Trophoblast cell (in vitro differentiated cells and primary cell): ENCODE measurements around the gene FFAR3.
"Not testable (repeated sequence)": the region's sequence is repeated elsewhere in the genome, so short reads cannot be mapped to it uniquely, and the experiment has no call there.

Experiments used
- DNase-seq, 2 donors: peaks; one replicate each; pipeline ENCODE4 v3.0.0-alpha.2; 2016
- H2AFZ ChIP-seq: 2 replicates; pipeline ENCODE4 v1.6.1; 2013; ENCODE audit warnings: low read length, moderate library complexity, mild to moderate bottlenecking; ENCODE audit not compliant: insufficient read depth, poor library complexity
- H2AK5ac ChIP-seq: 2 replicates; pipeline ENCODE4 v1.6.1; 2013; ENCODE audit warnings: mild to moderate bottlenecking, low read length
- H2BK120ac ChIP-seq: 2 replicates; pipeline ENCODE4 v1.6.1; 2013; ENCODE audit warnings: low read length, mild to moderate bottlenecking, moderate library complexity; ENCODE audit not compliant: insufficient read depth, poor library complexity
- H2BK12ac ChIP-seq: 2 replicates; pipeline ENCODE4 v1.6.1; 2013; ENCODE audit warnings: mild to moderate bottlenecking, low read length, moderate library complexity
- H2BK5ac ChIP-seq: 2 replicates; pipeline ENCODE4 v1.6.1; 2013; ENCODE audit warnings: low read length, low read depth, moderate library complexity, mild to moderate bottlenecking; ENCODE audit not compliant: poor library complexity
- H3K14ac ChIP-seq: 2 replicates; pipeline ENCODE4 v1.6.1; 2013; ENCODE audit warnings: mild to moderate bottlenecking, low read length
- H3K18ac ChIP-seq: 2 replicates; pipeline ENCODE4 v1.6.1; 2013; ENCODE audit warnings: mild to moderate bottlenecking, low read length
- H3K23ac ChIP-seq: 2 replicates; pipeline ENCODE4 v1.6.1; 2013; ENCODE audit warnings: low read length
- H3K27ac ChIP-seq: 2 replicates; pipeline ENCODE4 v1.5.1; 2013; ENCODE audit warnings: low read depth, mild to moderate bottlenecking, inconsistent platforms, low read length, moderate library complexity
- H3K27me3 ChIP-seq: 2 replicates; pipeline ENCODE4 v1.6.1; 2013; ENCODE audit warnings: inconsistent platforms, mild to moderate bottlenecking, low read length, moderate library complexity; ENCODE audit not compliant: insufficient read depth
- H3K36me3 ChIP-seq, 2 experiments: 1 replicate in 1 of 2; 2 replicates in 1 of 2; pipeline ENCODE4 v1.6.1; 2013; ENCODE audit warnings: low read length in 2 of 2, mild to moderate bottlenecking in 2 of 2, moderate library complexity in 1 of 2; ENCODE audit not compliant: insufficient read depth in 2 of 2, control insufficient read depth in 1 of 2
- H3K4ac ChIP-seq: 2 replicates; pipeline ENCODE4 v1.6.1; 2013; ENCODE audit warnings: low read depth, mild to moderate bottlenecking, low read length, moderate library complexity
- H3K4me1 ChIP-seq, 2 experiments: 1 replicate in 1 of 2; 2 replicates in 1 of 2; pipeline ENCODE4 v1.6.1; 2013; ENCODE audit warnings: low read length in 2 of 2, mild to moderate bottlenecking in 2 of 2, moderate library complexity in 1 of 2; ENCODE audit not compliant: insufficient read depth in 2 of 2, control insufficient read depth in 1 of 2
- H3K4me2 ChIP-seq: 2 replicates; pipeline ENCODE4 v1.6.1; 2013; ENCODE audit warnings: inconsistent platforms, mild to moderate bottlenecking, low read length, moderate library complexity
- H3K4me3 ChIP-seq: 2 replicates; pipeline ENCODE4 v1.5.1; 2013; ENCODE audit warnings: mild to moderate bottlenecking, low read depth, low read length, inconsistent platforms
- H3K79me1 ChIP-seq: one replicate; pipeline ENCODE4 v1.6.1; 2013; ENCODE audit warnings: low read length
- H3K79me2 ChIP-seq: 2 replicates; pipeline ENCODE4 v1.6.1; 2013; ENCODE audit warnings: low read length, mild to moderate bottlenecking; ENCODE audit not compliant: control insufficient read depth, insufficient read depth, poor library complexity
- H3K9ac ChIP-seq: 2 replicates; pipeline ENCODE4 v1.6.1; 2013; ENCODE audit warnings: mild to moderate bottlenecking, low read length
- H3K9me3 ChIP-seq: 2 replicates; pipeline ENCODE4 v1.6.1; 2013; ENCODE audit warnings: low read depth, mild to moderate bottlenecking, control low read depth, inconsistent platforms, low read length; ENCODE audit not compliant: insufficient read depth
- H4K12ac ChIP-seq: 2 replicates; pipeline ENCODE4 v1.6.1; 2013; ENCODE audit warnings: low read depth, mild to moderate bottlenecking, low read length, moderate library complexity
- H4K8ac ChIP-seq: 2 replicates; pipeline ENCODE4 v1.6.1; 2013; ENCODE audit warnings: low read depth, mild to moderate bottlenecking, low read length, moderate library complexity
- H4K91ac ChIP-seq: one replicate; pipeline ENCODE4 v1.6.1; 2013; ENCODE audit warnings: low read depth, mild to moderate bottlenecking, low read length, moderate library complexity
- WGBS: extraction: QIAGEN DNeasy Blood & Tissue Kit; methylation state at CpG from one replicate; pipeline ENCODE4 v1.1.7; 2013; ENCODE audit warnings: missing lambda C conversion rate; ENCODE audit not compliant: insufficient read length, insufficient coverage; ENCODE audit errors: extremely low coverage; 5-methylcytosine and 5-hydroxymethylcytosine counted together

The FFAR3 gene

DNA sequence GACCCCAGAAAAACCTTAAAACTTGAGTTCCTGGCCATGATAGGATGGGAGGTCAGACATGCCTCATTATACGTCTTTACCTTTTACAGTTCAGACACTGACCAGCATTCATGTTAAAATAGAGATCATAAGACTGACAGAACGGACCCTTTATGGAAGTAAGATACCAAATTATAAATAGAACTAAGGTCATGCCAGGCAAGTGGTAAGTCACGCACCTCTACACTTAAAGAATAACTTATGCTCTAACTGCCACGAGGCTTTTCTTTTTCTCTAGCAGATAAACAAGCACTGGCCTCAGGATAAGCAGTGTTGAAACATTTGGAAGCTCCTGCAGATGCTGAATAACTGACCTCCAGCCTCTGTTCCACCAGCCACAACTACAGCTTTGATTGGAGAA lies 41.0 kb downstream of the FFAR3 start:
- Histone ChIP-seq H3K9me3 (no peaks in the 10 kb centered on the region), H2AFZ (no peak overlapping the region), H4K91ac (no peak overlapping the region), H3K23ac (no peak overlapping the region), H3K79me1 (no peaks in the 10 kb centered on the region), H3K9ac (no peak overlapping the region), H3K4me1 (no peaks in the 10 kb centered on the region), H3K27ac (no peak overlapping the region), H4K12ac (no peak overlapping the region), H3K4ac (no peak overlapping the region), H3K4me2 (no peak overlapping the region), H2AK5ac (no peak overlapping the region), H2BK5ac (no peak overlapping the region), H4K8ac (no peak overlapping the region), H3K36me3 (no peaks in the 10 kb centered on the region), H3K79me2 (no peaks in the 10 kb centered on the region), H2BK120ac (no peak overlapping the region), H2BK12ac (no peak overlapping the region), H3K14ac (no peak overlapping the region), H3K4me3 (no peak overlapping the region), H3K18ac (no peak overlapping the region), H3K27me3 (no peaks in the 10 kb centered on the region)
- no CpG with 5 or more reads among the region's 4 CpGs for WGBS
- DNase-seq, result no peak

GRCh38 chr19:35399948-35400772 lies 41.9 kb downstream of the FFAR3 start:
- H3K18ac ChIP-seq, result no peak overlapping the region
- no peak overlapping the region for H3K4ac ChIP-seq
- no peak overlapping the region for H2BK12ac ChIP-seq
- H3K14ac ChIP-seq, result no peak overlapping the region
- H3K79me1 ChIP-seq, result no peaks in the 10 kb centered on the region
- H3K4me2 ChIP-seq, result no peak overlapping the region
- DNase-seq, result no peak
- H2AFZ ChIP-seq, result no peak overlapping the region
- H3K23ac ChIP-seq, result no peak overlapping the region
- no peak overlapping the region for H2AK5ac ChIP-seq
- H3K27me3 ChIP-seq, result no peaks in the 10 kb centered on the region
- H4K91ac ChIP-seq, result no peak overlapping the region
- H3K4me1 ChIP-seq, result peaks cover 2 to 3% of the 10 kb centered on the region in 2 experiments
- no peak overlapping the region for H3K27ac ChIP-seq
- no peak overlapping the region for H4K8ac ChIP-seq
- H4K12ac ChIP-seq, result no peak overlapping the region
- no peak overlapping the region for H3K4me3 ChIP-seq
- H2BK5ac ChIP-seq, result no peak overlapping the region
- H3K9ac ChIP-seq, result no peak overlapping the region
- H3K36me3 ChIP-seq, result no peaks in the 10 kb centered on the region
- H2BK120ac ChIP-seq, result no peak overlapping the region
- no CpG with 5 or more reads among the region's 10 CpGs for WGBS
- H3K79me2 ChIP-seq, result no peaks in the 10 kb centered on the region
- H3K9me3 ChIP-seq, result no peaks in the 10 kb centered on the region

- Histone ChIP-seq H4K8ac (no peak overlapping the region), H3K4me2 (no peak overlapping the region), H3K79me1 (no peaks in the 10 kb centered on the region), H2AK5ac (no peak overlapping the region), H3K9me3 (no peaks in the 10 kb centered on the region), H2BK5ac (no peak overlapping the region), H3K4me3 (no peak overlapping the region), H3K14ac (no peak overlapping the region), H3K36me3 (no peaks in the 10 kb centered on the region), H2BK120ac (no peak overlapping the region), H3K23ac (no peak overlapping the region), H3K79me2 (no peaks in the 10 kb centered on the region), H4K12ac (no peak overlapping the region), H3K9ac (no peak overlapping the region), H4K91ac (no peak overlapping the region), H3K18ac (no peak overlapping the region), H3K27me3 (no peaks in the 10 kb centered on the region), H2AFZ (no peak overlapping the region), H2BK12ac (no peak overlapping the region), H3K27ac (no peak overlapping the region), H3K4ac (no peak overlapping the region), H3K4me1 (peaks cover 5% of the 10 kb centered on the region in 2 experiments)
- DNase-seq, result no peak
- no CpG with 5 or more reads among the region's 7 CpGs for WGBS
Observed at GRCh38 chr19:35400773-35401100, 42.5 kb downstream of the FFAR3 start.

DNA sequence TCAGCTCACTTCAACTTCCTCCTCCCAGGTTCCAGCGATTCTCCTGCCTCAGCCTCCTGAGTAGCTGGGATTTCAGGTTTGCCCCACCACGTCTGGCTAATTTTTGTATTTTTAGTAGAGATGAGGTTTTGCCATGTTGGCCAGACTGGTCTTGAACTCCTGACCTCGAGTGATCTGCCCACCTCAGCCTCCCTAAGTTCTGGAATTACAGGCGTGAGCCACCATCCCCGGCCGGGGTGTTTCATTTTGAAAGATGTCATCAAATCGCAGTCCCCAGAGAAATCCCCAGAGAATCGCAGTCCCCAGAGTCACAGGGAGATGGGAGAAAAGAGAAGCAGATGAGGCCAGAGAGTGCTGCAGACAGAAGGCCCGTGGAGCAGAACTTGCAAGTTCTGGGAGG lies 43.2 kb downstream of the FFAR3 start:
- WGBS, result no CpG with 5 or more reads among the region's 9 CpGs
- H3K79me2 ChIP-seq, H2BK5ac ChIP-seq, H4K12ac ChIP-seq, H3K18ac ChIP-seq, H3K4ac ChIP-seq, H4K8ac ChIP-seq, H3K14ac ChIP-seq, H3K9me3 ChIP-seq, DNase-seq, H2BK120ac ChIP-seq, H3K4me3 ChIP-seq, H3K79me1 ChIP-seq, H3K9ac ChIP-seq, H3K23ac ChIP-seq, H3K36me3 ChIP-seq, H2BK12ac ChIP-seq, H3K27ac ChIP-seq, H4K91ac ChIP-seq, H2AFZ ChIP-seq, H2AK5ac ChIP-seq, H3K4me1 ChIP-seq, H3K4me2 ChIP-seq, H3K27me3 ChIP-seq: not testable (repeated sequence)
